Stimulated activated naive CD8-positive, alpha-beta T cell treated with anti-CD3 and anti-CD28 coated beads, Interleukin-15, Interleukin-2, amounts not matched to agents 100 ng/mL and 50 ng/mL, for 24 hours (primary cell): ENCODE results near the gene FBXL15.
"Not testable (repeated sequence)": the region's sequence is repeated elsewhere in the genome, so short reads cannot be mapped to it uniquely, and the experiment has no call there.

Source experiments
- H3K27ac Mint-ChIP-seq: one replicate; pipeline ENCODE4 v1.8.0; 2021; ENCODE audit warnings: mild to moderate bottlenecking, mixed read lengths
- H3K27me3 Mint-ChIP-seq: one replicate; pipeline ENCODE4 v1.8.0; 2021; ENCODE audit warnings: mixed read lengths
- H3K36me3 Mint-ChIP-seq: one replicate; pipeline ENCODE4 v1.8.0; 2021; ENCODE audit warnings: low read depth, mixed read lengths
- H3K4me1 Mint-ChIP-seq: one replicate; pipeline ENCODE4 v1.8.0; 2021; ENCODE audit warnings: low read depth, mixed read lengths
- H3K4me3 Mint-ChIP-seq: one replicate; pipeline ENCODE4 v1.8.0; 2021; ENCODE audit warnings: mild to moderate bottlenecking, mixed read lengths
- H3K9me3 Mint-ChIP-seq: one replicate; pipeline ENCODE4 v1.8.0; 2021; ENCODE audit warnings: mixed read lengths

Gene FBXL15

DNA sequence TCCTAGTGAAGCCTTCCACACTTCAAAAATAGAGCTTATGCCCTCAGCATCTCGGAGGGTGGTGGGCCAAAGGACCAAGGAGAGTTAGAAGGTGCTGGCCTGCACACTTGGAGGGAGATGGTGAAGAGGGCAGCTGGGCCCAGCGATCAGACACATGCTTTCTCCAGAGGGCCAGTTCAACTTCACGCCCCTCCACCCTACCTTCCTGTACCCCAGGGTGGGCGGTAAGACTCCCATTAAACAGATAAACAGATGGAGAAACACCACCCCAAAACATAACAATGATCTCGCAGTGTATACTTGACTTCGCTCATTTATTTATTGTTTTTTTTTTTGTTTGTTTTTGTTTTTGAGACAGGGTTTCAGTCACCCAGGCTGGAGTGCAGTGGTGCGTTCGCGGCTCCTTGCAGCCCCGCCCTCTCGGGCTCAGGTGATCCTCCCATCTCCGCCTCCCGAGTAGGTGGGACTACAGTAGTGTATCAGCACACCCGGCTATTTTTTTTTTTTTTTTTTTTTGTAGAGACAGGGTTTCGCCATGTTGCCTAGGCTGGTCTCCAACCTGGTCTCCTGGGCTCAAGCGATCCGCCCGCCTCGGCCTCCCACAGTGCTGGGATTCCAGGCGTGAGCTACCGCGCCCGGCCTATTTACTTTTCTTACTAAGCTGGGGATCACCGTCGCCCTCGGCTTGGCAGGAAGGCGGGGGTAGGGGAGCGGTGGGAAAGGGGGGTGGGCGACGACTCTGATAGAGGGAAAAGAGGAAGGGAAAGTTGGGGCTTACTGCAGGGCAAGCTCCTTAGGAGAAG is 28.9 kb downstream of the FBXL15 start:
- no peaks in the 10 kb centered on the region for H3K9me3 Mint-ChIP-seq
- H3K27ac Mint-ChIP-seq: peak overlapping the region; percentile 96
- peak overlapping the region; percentile 91 for H3K4me3 Mint-ChIP-seq
- H3K27me3 Mint-ChIP-seq: no peaks in the 10 kb centered on the region
- H3K4me1 Mint-ChIP-seq: peaks cover 40% of the 10 kb centered on the region
- peaks cover 18% of the 10 kb centered on the region for H3K36me3 Mint-ChIP-seq

GRCh38 chr10:102450124-102450373 is 29.4 kb downstream of the FBXL15 start:
- H3K4me3 Mint-ChIP-seq: peak overlapping the region; percentile 91
- H3K27me3 Mint-ChIP-seq: no peaks in the 10 kb centered on the region
- no peaks in the 10 kb centered on the region for H3K9me3 Mint-ChIP-seq
- peaks cover 18% of the 10 kb centered on the region for H3K36me3 Mint-ChIP-seq
- peak overlapping the region; percentile 96 for H3K27ac Mint-ChIP-seq
- H3K4me1 Mint-ChIP-seq: peaks cover 43% of the 10 kb centered on the region

- peaks cover 23% of the 10 kb centered on the region for H3K36me3 Mint-ChIP-seq
- H3K9me3 Mint-ChIP-seq: no peaks in the 10 kb centered on the region
- peak overlapping the region; percentile 96 for H3K27ac Mint-ChIP-seq
- no peaks in the 10 kb centered on the region for H3K27me3 Mint-ChIP-seq
- peaks cover 46% of the 10 kb centered on the region for H3K4me1 Mint-ChIP-seq
- peak overlapping the region; percentile 92 for H3K4me3 Mint-ChIP-seq
Measured at GRCh38 chr10:102450374-102451104, 29.9 kb downstream of the FBXL15 start.

GRCh38 chr10:102451105-102451969 is 30.7 kb downstream of the FBXL15 start, which contains the start of gene C10orf95:
TSS of gene C10orf95 (minus strand) at chr10:102451543. CDS start at chr10:102451093, 450 bp downstream.
- H3K36me3 Mint-ChIP-seq: peaks cover 30% of the 10 kb centered on the region
- H3K4me1 Mint-ChIP-seq: peaks cover 46% of the 10 kb centered on the region
- H3K4me3 Mint-ChIP-seq: peak within 1 kb of the TSS; percentile 92
- peak within 1 kb of the TSS; percentile 92 for H3K27ac Mint-ChIP-seq
- H3K27me3 Mint-ChIP-seq: no peaks in the 10 kb centered on the region
- no peaks in the 10 kb centered on the region for H3K9me3 Mint-ChIP-seq

DNA sequence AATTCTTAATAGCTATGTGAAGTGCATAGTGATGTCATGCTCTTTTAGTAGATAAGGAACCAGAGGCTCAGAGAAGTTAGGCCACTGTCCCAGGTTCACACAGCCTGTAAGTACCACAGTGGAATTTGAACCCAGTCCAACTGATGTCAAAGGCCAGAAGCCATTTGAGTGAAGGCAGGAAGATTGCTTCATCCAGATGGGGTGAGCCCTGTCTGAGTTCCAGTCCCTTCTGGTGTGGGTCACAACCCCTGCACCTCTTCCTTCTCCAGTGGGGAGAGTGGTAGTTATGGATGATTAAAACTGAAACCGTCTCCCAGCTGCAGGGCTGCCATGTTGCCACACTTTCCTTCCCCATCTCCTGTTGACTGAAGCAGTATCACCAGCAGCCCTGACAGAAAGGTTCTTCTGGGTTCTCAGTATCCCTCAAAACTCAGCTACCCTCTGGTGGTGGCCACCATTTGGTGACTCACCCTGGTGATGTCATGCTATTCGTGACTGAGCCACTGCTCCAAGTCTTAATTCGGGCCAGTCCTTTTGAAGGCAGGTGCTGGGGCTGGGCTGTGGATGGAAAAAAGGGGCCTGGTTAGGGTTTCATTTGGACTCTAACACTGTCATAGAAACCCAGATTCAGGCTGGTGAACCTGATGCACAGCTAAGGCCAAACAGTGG is 32.2 kb downstream of the FBXL15 start:
- H3K9me3 Mint-ChIP-seq: no peaks in the 10 kb centered on the region
- H3K27me3 Mint-ChIP-seq: no peaks in the 10 kb centered on the region
- peaks cover 46% of the 10 kb centered on the region for H3K4me1 Mint-ChIP-seq
- H3K27ac Mint-ChIP-seq: peak overlapping the region; percentile 92
- H3K4me3 Mint-ChIP-seq: peak overlapping the region; percentile 92
- H3K36me3 Mint-ChIP-seq: peaks cover 30% of the 10 kb centered on the region

- Mint-ChIP-seq H3K4me3 (peak overlapping the region; percentile 92), H3K27me3 (no peaks in the 10 kb centered on the region), H3K27ac (peak overlapping the region; percentile 92), H3K9me3 (no peaks in the 10 kb centered on the region), H3K36me3 (peaks cover 30% of the 10 kb centered on the region), H3K4me1 (peaks cover 45% of the 10 kb centered on the region)
Measured at GRCh38 chr10:102453502-102453901, 32.9 kb downstream of the FBXL15 start.

DNA sequence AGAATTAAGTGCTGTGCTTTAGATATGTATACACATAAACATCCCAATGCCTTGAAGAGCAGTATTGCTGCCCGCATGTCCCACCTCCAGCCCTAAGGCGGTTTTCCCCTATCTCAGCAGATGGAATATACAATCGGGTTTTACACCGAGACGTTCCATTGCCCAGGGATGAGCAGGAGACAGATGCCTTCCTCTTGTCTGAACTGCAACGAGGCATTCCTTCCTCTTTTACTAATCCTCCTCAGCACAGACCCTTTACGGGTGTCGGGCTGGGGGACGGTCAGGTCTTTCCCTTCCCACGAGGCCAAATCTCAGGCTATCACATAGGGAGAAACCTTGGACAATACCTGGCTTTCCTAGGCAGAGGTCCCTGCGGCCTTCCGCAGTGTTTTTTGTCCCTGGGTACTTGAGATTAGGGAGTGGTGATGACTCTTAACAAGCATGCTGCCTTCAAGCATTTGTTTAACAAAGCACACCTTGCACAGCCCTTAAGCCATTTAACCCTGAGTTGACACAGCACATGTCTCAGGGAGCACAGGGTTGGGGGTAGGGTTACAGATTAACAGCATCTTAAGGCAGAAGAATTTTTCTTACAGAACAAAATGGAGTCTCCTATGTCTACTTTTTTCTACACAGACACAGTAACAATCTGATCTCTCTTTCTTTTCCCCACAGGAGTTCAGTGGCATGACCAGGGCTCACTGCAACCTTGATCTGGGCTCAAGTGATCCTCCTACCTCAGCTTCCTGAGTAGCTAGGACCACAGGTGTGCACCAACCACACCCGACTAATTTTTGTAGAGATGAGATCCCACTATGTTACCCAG is 34.2 kb downstream of the FBXL15 start:
- not testable (repeated sequence) for H3K27me3 Mint-ChIP-seq, H3K4me3 Mint-ChIP-seq
- peak overlapping the region; percentile 80 for H3K27ac Mint-ChIP-seq

DNA sequence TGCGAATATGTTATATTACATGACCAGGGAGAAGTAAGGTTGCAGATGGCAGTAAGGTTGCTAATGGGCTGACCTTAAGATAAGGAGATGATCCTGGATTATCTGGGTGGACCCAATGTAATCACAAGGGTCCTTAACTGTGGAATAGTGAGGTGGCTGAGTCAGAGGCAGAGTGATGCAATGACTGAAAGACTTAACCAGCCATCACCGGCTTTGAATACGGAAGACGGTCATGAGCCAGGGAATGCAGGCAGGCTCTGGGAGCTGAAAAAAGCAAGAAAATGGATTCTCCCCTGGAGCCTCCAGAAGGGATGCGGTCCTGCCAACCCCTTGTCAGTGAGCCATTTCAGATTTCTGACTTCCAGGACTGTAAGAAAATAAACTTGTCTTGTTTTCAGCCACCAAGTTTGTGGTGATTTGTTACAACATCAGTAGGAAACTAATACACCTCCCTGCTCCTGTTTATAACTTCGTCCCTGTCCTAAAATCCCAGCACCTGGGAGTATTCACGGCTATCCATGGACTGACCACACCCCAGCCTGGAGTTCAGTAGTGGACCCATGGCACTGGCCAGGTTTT is 35.3 kb downstream of the FBXL15 start:
- H3K4me1 Mint-ChIP-seq: peaks cover 44% of the 10 kb centered on the region

More for the DNA sequence above, 34.2 kb downstream of the FBXL15 start:
- peaks cover 36% of the 10 kb centered on the region for H3K4me1 Mint-ChIP-seq
- peaks cover 30% of the 10 kb centered on the region for H3K36me3 Mint-ChIP-seq
- not testable (repeated sequence) for H3K9me3 Mint-ChIP-seq

GRCh38 chr10:102457591-102458150 is 37.0 kb downstream of the FBXL15 start:
- H3K9me3 Mint-ChIP-seq: no peaks in the 10 kb centered on the region
- H3K36me3 Mint-ChIP-seq: peaks cover 21% of the 10 kb centered on the region
- no peak overlapping the region for H3K27ac Mint-ChIP-seq
- no peaks in the 10 kb centered on the region for H3K27me3 Mint-ChIP-seq
- no peak overlapping the region for H3K4me3 Mint-ChIP-seq
- H3K4me1 Mint-ChIP-seq: peaks cover 48% of the 10 kb centered on the region

More for the DNA sequence above, 35.3 kb downstream of the FBXL15 start:
- H3K27ac Mint-ChIP-seq: peak overlapping the region; percentile 74
- H3K36me3 Mint-ChIP-seq: peaks cover 30% of the 10 kb centered on the region
- no peaks in the 10 kb centered on the region for H3K9me3 Mint-ChIP-seq
- no peaks in the 10 kb centered on the region for H3K27me3 Mint-ChIP-seq
- H3K4me3 Mint-ChIP-seq: no peak overlapping the region

GRCh38 chr10:102458656-102459055 is 38.0 kb downstream of the FBXL15 start:
- peaks cover 48% of the 10 kb centered on the region for H3K4me1 Mint-ChIP-seq
- no peaks in the 10 kb centered on the region for H3K9me3 Mint-ChIP-seq
- peak overlapping the region; percentile 21 for H3K27ac Mint-ChIP-seq
- peaks cover 12% of the 10 kb centered on the region for H3K36me3 Mint-ChIP-seq
- no peaks in the 10 kb centered on the region for H3K27me3 Mint-ChIP-seq
- H3K4me3 Mint-ChIP-seq: no peak overlapping the region

- H3K36me3 Mint-ChIP-seq: peaks cover 5% of the 10 kb centered on the region
- H3K27ac Mint-ChIP-seq: peak overlapping the region; percentile 91
- H3K4me1 Mint-ChIP-seq: peaks cover 37% of the 10 kb centered on the region
- H3K27me3 Mint-ChIP-seq: no peaks in the 10 kb centered on the region
- peak overlapping the region; percentile 86 for H3K4me3 Mint-ChIP-seq
- H3K9me3 Mint-ChIP-seq: no peaks in the 10 kb centered on the region
Measured at GRCh38 chr10:102460836-102461186, 40.2 kb downstream of the FBXL15 start.

DNA sequence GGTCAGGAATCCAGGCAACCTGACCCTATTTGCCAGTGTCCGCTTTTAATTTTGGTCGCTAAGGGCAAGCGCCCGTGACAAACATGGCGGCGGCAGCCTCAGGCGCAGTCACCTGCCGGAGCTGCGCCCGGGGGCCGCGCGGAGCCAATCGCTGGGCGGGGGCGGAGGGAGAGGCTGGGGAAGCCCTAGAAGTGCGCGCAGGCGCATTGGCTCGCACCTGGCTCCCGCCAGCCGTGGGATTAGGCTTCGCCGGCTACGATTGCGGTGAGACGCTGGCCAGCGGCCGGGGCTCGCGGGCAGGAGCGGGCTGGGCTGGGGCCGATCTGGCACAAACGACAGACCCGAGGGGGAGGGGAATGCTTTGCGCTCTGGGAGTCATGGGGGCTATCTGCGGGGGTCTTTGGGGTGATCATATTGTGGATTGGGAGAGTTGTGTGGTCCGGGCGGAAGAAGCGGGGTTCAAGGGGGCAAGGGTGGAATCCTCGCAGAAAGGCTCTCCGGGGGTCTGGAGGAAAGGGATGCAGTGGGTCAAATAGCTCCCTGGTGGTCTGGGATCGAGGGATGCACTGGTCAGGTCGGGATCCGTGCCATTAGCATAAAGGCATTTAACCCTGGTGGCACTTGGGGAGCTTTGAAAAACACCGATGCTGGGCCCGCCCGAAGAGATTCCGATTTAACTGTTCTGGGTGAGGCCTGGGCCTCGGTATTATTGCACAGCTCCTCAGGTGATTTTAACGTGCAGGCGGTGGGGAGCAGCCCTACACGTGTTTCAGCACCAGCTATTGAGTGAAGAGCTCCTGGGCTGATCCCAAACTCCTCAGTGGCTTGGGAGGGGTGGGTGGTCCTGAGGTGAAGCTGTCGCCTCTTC is 40.8 kb downstream of the FBXL15 start:
- H3K4me1 Mint-ChIP-seq: peaks cover 37% of the 10 kb centered on the region
- H3K9me3 Mint-ChIP-seq: no peaks in the 10 kb centered on the region
- no peaks in the 10 kb centered on the region for H3K27me3 Mint-ChIP-seq
- no peaks in the 10 kb centered on the region for H3K36me3 Mint-ChIP-seq
- peak overlapping the region; percentile 91 for H3K27ac Mint-ChIP-seq
- peak overlapping the region; percentile 86 for H3K4me3 Mint-ChIP-seq
